Measurements from ENCODE around the gene SLC38A1.

The SLC38A1 gene

DNA sequence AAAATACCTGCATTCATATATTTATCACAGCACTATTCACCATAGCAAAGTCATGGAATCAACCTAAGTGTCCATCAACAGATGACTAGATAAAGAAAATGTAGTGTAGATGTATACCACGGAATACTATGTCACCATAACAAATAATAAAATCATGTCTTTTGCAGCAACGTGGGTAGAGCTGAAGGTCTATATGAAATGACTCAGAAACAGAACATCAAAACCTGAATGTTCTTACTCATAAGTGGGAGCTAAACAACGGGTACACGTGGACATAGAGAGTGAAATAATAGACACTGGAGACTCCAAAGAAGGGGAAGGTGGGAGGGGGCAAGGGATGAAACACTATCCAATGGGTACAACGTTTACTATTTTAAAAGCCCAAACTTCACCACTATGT, 37.9 kb downstream of the SLC38A1 start:
- DNase-seq (ENCODE audit: low read depth), result no peak

DNA sequence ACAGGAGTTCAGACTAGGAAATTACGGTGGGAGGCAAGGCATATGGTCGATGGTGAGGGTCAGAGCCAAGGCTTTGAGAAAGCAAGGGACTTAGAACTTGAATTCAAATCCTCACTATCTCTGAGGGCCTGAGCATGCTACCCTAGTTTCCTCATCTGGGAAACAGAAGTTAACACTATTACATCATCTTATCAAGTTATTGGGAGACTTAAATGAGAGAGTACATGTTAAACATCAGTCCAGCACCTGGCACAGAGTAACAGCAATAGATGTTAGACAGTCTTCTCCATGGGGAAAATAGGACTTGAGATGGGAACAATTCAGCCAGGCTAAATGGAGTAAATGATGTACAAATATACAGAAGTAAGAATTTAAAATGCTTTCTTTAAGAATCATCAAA, 38.5 kb downstream of the SLC38A1 start:
- DNase-seq (ENCODE audit: low read depth), result no peak

DNA sequence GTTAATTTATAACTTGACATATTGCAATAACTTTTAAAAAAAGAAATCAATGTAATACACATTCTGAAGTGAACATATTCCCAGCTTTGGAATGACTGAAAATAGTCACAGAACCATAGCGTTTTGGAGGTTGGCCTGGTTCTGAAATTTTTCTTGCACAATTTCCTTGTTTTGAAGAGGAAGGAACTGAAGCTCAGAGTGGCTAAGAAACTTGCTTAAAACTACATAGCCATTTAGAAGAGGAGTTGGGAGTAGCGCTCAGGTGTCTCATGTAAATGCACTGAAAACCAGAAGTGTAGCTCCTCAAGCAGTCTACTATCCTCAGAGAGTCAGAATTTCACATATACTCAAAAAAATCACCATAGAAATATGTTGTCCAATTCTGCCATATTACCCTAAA, 41.2 kb downstream of the SLC38A1 start:
- DNase-seq (ENCODE audit: low read depth), result no peak

DNA sequence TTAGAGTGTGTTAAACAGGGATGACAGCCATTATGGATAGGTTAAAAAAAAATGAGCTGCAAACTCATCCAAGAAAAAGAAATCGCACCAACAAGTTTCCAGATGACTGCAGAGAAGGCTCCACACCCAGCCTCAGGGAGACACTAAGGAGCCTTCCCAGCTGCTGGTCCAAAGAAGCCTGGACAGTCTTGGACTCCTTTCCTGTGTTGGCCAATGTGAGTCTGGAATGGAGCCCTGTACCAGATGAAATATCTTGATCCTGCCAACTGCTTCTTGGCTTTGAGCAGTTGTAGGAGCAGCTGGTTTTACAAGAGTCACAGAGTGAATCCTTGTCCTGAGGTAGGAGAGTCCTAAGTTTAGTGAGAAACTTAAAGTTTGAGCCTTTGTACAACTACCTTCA, 44.5 kb downstream of the SLC38A1 start:
- no peak for DNase-seq (ENCODE audit: low read depth)

DNA sequence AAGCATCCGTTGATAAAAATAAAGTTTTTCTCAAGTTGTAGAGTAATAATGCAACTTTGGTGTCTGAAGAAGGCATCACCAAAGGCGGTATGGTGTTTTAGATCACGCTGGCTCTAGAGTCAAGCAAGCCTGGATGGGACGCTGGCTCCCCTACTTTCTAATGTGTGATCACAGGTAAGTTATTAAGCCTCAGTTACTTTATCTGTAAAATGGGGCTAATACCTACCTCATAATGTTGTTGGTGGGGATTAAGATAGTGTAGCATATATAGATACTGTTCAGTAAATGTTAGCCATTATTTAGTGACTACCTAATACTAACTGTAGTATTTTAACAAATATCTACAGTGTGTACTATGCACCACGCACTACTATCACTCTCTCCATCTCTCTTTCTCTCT, 45.8 kb downstream of the SLC38A1 start:
- no peak for DNase-seq (ENCODE audit: low read depth)

DNA sequence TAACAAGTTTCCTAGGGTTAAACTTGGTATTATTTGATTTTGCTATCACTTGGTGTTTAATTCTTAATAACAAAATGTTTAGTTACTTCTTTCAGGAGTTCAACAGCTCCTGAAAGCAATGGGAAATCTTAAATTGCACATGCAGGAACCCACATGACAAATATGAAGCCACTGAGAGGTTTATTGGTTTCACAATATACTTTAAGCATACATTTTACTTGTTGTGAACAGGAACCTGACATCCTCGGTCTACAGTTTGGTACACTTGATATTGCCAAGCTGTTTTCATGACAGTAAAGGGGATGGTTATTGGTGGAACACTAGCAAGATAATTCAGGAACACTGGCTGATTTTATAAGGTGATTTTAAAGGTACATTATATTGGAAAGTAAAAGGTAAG, 46.2 kb downstream of the SLC38A1 start:
- no peak for DNase-seq (ENCODE audit: low read depth)

DNA sequence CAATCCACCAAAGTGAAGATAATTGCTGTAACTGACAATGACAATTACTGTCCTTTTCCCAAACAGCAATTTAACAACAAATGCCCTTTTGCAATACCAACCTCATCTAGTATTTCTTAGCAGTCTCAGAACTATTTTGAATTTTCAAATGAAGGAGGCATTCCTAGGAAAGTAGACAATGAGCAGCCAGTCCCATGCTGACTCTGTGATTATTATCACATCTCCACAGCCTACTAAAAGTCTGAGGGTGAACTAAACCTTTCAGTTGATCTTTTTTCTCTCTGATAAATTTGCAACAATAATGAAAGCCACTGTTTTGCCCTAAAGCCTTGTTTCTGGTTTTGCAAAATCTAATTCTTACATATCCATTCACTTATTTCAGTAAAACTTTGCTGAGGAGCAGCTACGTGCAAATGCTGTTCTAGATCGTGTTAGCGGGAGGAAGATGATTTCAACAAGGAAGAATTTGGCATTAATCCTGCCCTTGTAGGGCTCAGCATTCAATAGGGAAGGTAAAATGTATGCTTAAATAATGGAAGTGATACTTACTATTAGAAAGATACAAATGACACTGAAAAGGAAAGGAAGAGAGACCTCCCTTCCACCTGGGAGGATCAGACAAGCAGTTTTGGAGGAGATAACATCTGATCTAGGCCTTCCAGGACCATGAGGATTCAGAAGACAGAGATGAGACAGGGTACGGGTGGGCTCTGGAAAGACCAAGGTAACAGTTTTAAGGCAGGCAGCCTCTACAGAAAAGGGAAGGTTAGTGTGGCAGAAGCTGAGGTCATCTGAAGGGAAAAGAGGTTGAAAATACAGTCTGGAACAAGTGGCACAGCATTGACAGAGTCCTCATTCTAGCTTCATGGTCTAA, 47.4 kb downstream of the SLC38A1 start:
- DNase-seq (ENCODE audit: low read depth), result no peak

DNA sequence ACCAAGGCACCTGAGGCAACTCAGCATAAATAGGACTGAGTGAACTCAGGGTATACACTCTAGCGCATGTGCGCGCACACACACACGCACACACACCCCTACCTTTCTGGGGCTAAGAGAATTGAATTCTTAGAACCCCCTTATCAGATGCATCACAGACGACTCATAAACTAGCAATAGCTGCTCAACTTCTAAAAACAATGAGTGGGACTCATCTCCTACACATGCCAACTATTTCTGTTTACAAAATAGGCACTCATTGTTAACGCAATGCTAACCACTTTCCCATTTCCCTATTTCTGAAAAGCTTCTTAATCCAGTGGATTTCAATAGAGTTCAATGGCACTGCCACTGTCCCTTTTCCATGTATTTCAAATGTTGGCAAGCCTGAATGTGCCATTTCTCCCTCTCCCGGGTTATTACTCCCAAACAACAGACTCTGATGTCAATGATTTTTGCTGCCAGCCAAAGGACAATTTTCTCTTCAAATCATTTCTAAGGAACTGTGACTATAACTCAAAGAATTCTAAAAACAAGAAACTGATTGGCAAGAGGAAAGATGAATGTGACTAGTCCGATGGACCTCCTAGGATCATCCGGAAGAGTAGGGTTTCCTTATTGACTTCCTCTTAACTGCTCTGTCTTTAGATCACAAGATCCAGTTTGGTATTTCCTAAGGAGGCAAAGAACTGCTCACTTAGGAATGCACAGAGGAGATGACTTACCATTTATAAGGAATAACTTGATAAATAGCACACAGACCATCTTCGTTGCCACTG, 48.8 kb downstream of the SLC38A1 start:
- peak; percentile 43 for DNase-seq (ENCODE audit: low read depth)

DNA sequence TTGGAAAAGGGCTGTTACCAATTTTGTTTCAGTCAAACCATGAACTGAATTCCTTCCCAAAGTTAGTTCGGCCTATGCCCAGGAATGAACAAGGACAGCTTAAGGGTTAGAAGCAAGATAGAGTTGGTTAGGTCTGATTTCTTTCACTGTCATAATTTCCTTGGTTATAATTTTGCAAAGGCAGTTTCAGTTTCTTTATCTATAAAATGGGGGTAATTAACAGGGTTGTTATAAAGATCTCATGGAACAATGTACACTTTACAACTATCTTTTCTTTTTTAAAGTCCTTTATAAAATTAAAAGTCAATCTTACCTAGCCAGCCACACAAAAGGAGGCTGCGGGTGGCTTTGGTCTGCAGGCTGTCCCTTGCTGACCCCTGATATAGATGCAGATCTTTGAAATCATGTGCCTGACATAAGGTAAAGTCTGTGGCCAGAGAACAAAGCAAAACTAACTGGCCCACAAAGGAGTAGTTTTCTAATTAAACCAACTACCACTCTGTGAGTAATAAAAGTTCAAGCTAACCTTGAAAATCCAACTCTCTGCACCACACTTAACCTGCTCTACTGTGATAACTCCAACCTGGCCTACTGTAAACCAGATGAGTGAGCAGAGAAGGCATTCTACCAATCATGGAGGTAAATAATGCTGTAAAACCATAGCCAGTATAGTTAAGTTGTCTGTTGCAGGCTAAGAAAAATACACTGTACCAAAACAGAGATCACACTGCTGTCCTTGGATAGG, 49.5 kb downstream of the SLC38A1 start:
- DNase-seq (ENCODE audit: low read depth), result no peak

DNA sequence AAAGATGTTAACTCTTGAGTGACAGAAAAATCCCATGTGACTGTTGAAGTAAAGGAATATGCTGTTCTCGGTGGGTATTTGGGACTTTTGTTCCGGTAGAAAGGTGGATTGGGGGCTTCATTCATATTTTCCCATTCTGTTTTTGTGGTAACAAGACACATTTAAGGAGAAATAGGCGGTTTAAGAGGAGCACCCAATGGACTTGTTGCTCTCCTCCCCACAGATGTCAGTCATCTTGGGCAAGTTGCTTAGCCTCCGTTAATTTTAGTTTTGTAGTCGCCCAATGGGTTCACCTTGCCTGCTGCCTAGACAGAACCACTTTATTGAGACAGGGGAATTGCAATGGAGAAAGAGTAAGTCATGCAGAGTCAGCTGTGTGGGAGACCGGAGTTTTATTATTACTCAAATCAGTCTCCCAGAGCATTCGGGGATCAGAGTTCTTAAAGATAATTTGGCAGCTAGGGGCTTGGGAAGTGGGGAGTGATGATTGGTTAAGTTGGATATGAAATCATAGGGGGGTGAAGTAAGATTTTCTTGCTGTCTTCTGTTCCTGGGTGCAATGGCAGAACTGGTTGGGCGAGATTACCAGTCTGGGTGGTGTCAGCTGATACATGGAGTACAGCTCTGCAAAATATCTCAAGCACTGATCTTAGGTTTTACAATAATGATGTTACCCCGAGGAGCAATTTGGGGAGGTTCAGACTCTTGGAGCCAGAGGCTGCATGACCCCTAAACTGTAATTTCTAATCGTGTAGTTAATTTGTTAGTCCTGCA, 50.3 kb downstream of the SLC38A1 start:
- DNase-seq (ENCODE audit: low read depth), result no peak

DNA sequence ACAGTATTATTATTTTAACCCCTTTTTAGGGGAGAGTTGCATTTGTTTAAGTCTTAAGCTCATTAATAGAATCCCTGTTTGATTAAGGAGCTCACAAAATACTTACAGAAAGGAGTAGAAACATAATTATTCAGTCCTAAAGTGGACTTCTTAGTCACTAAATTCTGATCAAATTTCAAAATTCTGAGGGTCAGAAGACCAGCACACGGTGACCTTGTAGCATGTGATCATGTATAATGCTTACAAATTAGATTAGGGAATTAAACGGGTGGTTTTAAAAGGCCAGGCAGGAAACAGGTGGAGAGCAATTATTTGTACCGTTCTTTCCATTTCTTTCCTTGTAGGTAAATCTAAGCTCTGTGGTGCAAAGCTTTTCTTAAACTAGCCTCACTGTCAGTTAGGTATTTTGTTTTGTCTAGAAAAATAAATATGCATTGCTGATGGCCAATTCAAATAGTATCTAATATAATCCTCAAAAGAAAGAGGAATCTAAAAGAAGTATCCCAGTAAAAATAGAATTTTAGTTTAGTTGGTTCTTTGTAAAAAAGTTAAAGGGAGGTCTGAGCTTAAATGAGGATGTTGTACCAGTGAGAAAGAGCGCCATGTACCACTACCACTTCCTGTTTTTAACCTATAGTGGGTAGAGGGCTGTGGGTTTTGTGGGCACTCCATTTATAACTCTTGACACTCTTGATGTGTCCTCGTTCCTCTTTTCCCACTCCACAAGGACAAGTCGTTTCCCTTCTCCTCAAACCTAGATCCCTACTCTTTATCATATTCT, 51.1 kb downstream of the SLC38A1 start:
- no peak for DNase-seq (ENCODE audit: low read depth)

DNA sequence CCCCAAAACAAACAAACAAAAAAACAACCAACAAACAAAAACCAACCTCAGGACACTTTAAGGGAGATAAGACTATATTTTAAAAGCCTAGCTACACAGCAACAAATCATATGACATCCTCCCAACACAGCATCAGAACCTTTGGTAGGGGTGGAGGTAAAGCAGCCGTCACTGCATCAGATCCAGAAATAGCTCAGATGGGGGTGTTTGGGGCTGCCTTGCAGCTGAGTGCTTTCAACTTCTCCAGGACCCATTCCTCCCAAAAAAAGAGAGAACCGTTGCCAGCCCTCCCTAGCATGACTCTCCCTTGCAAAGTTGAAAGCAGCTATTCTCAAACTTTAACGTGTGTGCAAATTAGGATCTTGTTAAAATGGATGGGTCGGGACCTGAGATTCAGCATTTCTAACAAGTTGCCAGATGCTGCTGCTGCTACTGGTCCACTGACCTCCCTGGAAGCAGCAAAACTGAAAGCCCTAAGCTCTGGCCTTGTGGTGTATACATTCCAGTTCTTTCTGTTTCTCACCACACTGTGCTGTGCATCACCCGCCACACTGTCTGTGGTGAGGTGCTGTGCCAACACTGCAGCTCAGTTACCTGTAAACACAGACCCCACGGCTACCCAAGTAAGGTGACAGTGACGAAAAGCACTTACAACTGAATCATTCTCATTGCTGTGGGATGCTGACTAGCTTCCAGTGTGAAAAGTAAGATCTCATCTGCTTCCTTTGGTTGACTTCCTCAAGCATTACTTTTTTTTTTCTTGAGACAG, 54.0 kb downstream of the SLC38A1 start:
- DNase-seq (ENCODE audit: low read depth), result peak; percentile 63

DNA sequence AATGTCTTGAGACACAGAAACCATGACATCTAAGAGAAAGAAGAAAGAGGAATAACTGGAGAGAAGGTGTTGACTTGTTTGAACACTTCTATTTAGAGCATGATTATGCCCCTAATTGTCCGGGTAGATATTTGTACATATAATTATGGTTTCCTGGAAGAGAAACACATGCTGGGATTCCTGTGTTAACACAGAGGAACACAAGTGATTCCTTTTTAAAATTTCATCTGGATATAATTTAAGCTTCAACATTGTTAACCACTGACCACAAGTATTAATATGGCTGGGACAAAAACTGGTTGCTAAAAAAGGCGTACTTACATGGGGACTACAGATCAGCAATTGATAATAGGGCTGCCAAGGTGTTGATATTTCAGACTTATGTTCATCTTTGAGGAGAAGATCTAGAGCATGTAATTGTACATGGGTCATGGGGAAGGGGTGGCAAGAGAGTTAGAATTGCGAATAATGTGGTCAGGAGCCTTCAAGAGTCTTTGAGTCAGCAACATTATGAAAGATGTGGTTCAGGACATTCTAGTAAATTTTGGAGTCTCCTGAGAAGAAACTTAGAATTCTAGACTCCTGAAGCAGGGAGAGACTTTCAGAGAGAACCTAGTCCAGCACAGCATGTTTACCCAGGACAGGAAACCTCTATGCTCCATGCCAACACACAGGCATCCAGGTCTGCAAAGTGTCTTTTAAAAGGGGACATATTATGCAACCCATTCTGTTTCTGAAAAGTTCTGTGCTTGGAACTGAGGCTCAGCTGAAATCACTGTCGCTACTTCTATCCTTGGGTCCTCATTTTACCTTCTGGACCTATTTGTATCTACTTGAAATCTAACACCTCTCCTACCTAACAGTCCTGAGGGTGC, 56.5 kb downstream of the SLC38A1 start:
- DNase-seq (ENCODE audit: low read depth), result no peak

DNA sequence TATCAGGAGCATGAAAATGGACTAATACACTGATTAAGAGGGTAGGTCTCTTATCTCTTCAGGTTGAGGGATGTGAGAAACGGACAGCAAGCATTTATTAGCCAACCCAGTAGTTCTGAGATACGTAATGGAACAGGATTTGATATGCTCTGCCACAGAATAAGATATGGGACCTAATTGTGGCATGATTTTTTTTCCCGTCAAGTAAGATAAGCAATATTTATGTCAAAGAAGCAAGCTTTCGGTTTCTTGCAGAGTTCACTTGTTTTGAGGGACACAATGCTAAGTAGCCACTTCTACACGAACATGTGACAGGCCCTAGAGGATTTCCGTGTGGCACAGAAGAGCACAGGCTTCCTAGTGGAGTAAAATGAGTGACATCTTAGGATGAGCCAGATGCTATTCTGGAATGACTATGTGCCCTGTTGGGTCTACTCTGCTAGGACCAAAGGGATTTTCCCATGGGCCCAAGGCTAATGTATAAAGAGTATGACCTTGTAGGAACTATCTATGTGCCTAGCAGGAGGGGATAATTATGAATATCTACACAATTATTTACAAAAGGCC, 57.9 kb downstream of the SLC38A1 start:
- DNase-seq (ENCODE audit: low read depth), result no peak

DNA sequence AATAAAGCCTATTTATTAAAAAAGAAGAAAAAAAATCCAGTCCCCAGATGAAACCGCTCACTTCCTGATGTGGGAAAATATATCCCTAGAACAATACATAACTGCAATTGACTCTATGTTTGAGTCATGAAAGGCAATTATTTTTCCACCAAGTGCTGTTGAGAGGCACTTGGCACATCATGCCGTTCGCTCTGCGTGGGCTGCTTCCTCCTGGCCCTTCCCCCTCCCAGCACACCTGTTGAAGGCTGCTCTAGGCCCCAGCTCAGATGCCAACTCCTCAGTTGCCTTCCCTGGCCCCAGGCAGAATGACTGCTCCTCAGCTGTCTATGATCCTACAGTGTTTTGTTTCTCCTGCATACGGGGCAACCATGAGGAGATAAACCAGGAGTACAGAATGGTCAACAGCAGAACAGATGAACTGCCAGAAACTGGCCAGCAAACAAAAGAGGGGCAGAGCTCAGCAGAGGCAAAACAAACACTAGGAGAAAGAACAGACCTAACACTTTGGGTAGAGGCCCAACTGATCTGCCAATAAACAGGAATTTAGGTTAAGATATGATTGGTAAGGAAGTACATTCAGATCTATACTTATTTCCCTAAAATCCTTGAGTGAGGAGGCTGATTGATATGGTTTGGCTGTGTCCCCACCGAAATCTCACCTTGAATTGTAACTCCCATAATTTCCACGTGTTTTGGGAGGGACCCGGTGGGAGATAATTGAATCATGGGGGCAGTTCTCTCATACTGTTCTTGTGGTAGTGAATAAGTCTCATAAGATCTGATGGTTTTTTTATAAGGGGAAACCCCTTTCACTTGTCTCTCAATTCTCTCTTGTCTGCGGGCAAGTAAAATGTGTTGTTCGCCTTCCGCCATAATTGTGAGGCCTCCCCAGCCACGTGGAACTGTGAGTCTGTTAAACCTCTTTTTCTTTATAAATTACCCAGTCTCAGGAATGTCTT, 58.6 kb downstream of the SLC38A1 start:
- DNase-seq (ENCODE audit: low read depth), result peak; percentile 49

DNA sequence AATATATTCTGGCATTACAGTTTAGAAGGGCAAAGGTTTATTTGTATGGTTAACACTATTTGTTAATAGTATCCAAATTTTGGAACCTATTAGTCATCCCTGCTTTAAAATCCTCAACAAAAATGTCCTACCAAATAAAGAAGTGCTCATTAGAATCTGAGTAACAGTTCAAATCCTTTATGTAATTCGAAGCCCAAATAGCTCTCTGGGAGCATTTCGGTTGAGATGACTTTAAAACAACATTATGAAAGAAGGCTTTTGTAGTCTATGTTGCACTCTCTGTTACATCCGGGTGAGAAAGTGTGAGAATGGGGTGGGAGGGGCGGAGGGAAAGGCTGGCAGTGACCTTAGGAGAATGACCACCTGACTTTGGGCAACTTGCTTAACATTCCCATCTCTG, 59.7 kb downstream of the SLC38A1 start:
- no peak for DNase-seq (ENCODE audit: low read depth)

DNA sequence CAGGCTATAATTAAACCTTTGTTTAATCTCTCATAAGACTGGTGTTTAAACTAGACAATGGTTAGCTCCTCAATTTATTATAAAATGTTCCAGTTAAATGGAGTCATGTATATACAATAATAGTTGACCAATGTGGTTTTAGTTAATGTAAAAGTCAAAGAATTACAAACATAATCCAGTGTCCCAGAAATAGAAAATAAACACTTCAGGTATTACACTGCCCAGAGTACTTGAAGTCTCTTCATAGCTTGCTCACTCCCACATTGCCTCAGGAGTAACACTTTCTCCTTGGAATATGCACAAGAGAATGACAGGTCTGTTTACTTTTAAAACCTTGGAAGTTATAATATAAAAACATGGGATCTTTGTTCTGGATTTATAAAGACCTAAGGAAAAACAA, 60.5 kb downstream of the SLC38A1 start:
- DNase-seq (ENCODE audit: low read depth), result no peak

DNA sequence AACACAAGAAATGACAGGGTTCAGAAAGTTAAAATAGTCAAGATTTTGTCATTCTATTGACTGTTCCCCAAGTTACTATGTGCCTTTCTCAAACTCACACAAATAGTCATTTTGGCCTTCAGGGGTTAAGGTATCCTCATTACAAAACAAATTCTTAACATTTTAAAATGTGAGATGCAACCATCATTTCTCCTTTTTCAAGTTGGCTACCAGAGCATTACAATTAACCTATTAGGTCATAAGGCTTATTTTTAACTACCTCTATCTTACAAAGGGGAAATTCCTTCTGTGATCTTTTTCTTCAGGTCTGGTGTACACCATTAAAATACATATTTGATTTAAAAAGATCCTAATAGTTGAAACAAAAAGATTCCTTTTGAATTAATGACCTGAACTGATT, 61.2 kb downstream of the SLC38A1 start:
- DNase-seq (ENCODE audit: low read depth), result no peak
